Measurements from ENCODE around the gene MAT2B. TPM values are rescaled to one million over a fixed set of nuclear protein-coding genes. Genes with fewer than 3 reads are reported as not detected.

The MAT2B gene
- total RNA-seq, 1 donor from 2014 or later, result 53.5 TPM

GRCh38 chr5:163551156-163551555 lies 45.7 kb downstream of the MAT2B start:
- no peak for DNase-seq (ENCODE audit: low spot score)

GRCh38 chr5:163552536-163552935 lies 47.1 kb downstream of the MAT2B start:
- no peak for DNase-seq (ENCODE audit: low spot score)

GRCh38 chr5:163561339-163561738 lies 55.9 kb downstream of the MAT2B start:
- DNase-seq (ENCODE audit: low spot score), result no peak

GRCh38 chr5:163562071-163562470 lies 56.7 kb downstream of the MAT2B start:
- no peak for DNase-seq (ENCODE audit: low spot score)

GRCh38 chr5:163563112-163563511 lies 57.7 kb downstream of the MAT2B start:
- DNase-seq (ENCODE audit: low spot score), result no peak

- no peak for DNase-seq (ENCODE audit: low spot score)
These were observed 58.5 kb downstream of the MAT2B start for GRCh38 chr5:163563880-163564279.

- DNase-seq (ENCODE audit: low spot score), result peak; percentile 63
These were observed 59.0 kb downstream of the MAT2B start for GRCh38 chr5:163564321-163564938.

GRCh38 chr5:163565492-163565891 lies 60.1 kb downstream of the MAT2B start:
- DNase-seq (ENCODE audit: low spot score), result no peak

GRCh38 chr5:163565931-163566608 lies 60.7 kb downstream of the MAT2B start:
- no peak for DNase-seq (ENCODE audit: low spot score)

- no peak for DNase-seq (ENCODE audit: low spot score)
These were observed 61.3 kb downstream of the MAT2B start for GRCh38 chr5:163566678-163567077.

- no peak for DNase-seq (ENCODE audit: low spot score)
These were observed 62.4 kb downstream of the MAT2B start for GRCh38 chr5:163567811-163568210.

Other genes with a start within 250 kb of the MAT2B start
- gene CCNG1, start 68.0 kb upstream of the MAT2B start, total RNA-seq, result 159 TPM
- gene NUDCD2, start 45.5 kb upstream of the MAT2B start, total RNA-seq, result 28.1 TPM
- 0.31 TPM for gene HMMR, start 45.0 kb upstream of the MAT2B start, total RNA-seq

Data from ureter (tissue), 1 donor.